GM12878 (cell line): Measurements from ENCODE around the gene TMEM63B.

Experiments used
- POLR2AphosphoS5 ChIP-seq: IDR thresholded peaks from 2 replicates; pipeline ENCODE4 v1.6.1; 2011; ENCODE audit warnings: mild to moderate bottlenecking, low read length, inconsistent platforms
- RFX5 ChIP-seq: IDR thresholded peaks from 2 replicates; pipeline ENCODE4 v1.6.1; 2011; ENCODE audit warnings: low read depth, low read length, improper control_type of control experiment

- no peak for TF ChIP-seq RFX5
- no peak for TF ChIP-seq POLR2AphosphoS5
Observed at GRCh38 chr6:44161997-44162338, 34.6 kb downstream of the TMEM63B start.
